Hepatocyte (in vitro differentiated cells): ENCODE data around the gene C19orf33.

Experiments used
- EZH2 ChIP-seq: fragments of 200-600 bp; sonication (generic); IDR thresholded peaks from 2 replicates; pipeline ENCODE4 v1.6.1; 2016; ENCODE audit warnings: antibody characterized with exemption, mild to moderate bottlenecking, borderline replicate concordance
- EZH2phosphoT487 ChIP-seq: fragments of 200-600 bp; sonication (generic); IDR thresholded peaks from one replicate; pipeline ENCODE4 v1.6.1; 2018; ENCODE audit warnings: antibody characterized with exemption, mild to moderate bottlenecking, low read depth, moderate library complexity; ENCODE audit not compliant: unreplicated experiment, severe bottlenecking
- TF ChIP-seq, protein P1 (sequence below): fragments of 200-600 bp; sonication (generic); IDR thresholded peaks from 2 replicates; pipeline ENCODE4 v1.5.1; 2016; ENCODE audit warnings: antibody characterized with exemption, mild to moderate bottlenecking; ENCODE audit not compliant: poor library complexity

DNA sequence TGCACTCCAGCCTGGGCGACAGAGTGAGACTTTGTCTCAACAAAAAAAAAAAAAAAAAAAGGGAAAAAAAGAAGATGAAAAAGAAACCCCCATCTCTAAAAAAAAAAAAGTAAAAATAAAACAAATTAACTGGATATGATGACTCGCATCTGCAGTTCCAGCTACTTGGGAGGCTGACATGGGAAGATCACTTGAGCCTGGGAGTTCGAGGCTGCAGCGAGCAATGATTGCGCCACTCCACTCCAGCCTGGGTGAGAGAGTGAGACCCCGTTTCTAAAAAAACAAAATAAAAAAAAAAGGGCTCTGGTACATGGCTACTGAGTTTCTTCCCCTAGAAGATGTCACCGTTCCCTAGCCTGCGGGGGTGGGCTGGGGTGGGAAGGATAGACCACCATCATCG lies 29.2 kb downstream of the C19orf33 start:
- TF ChIP-seq, protein P1, sequence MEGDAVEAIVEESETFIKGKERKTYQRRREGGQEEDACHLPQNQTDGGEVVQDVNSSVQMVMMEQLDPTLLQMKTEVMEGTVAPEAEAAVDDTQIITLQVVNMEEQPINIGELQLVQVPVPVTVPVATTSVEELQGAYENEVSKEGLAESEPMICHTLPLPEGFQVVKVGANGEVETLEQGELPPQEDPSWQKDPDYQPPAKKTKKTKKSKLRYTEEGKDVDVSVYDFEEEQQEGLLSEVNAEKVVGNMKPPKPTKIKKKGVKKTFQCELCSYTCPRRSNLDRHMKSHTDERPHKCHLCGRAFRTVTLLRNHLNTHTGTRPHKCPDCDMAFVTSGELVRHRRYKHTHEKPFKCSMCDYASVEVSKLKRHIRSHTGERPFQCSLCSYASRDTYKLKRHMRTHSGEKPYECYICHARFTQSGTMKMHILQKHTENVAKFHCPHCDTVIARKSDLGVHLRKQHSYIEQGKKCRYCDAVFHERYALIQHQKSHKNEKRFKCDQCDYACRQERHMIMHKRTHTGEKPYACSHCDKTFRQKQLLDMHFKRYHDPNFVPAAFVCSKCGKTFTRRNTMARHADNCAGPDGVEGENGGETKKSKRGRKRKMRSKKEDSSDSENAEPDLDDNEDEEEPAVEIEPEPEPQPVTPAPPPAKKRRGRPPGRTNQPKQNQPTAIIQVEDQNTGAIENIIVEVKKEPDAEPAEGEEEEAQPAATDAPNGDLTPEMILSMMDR, result no peak
- no peak for TF ChIP-seq EZH2
- no peak for TF ChIP-seq EZH2phosphoT487
